CD4-positive, alpha-beta memory T cell (primary cell): ENCODE data around the gene FIGNL1. TPM values are rescaled to one million over a fixed set of nuclear protein-coding genes. Genes with fewer than 3 reads are reported as not detected.

ENCODE experiments used
- polyA plus RNA-seq, 2 donors: library from polyadenylated mRNA; unstranded; fragments of 300-500 nt; fragmentation: Illumina TruSeq; gene quantifications; one replicate each; pipeline ENCODE4 v1.2.3, GENCODE V29; 2021
- total RNA-seq, 2 experiments: library from RNA; stranded (reverse); gene quantifications; one replicate each; pipeline ENCODE4 v1.2.3, GENCODE V29; 2021

Gene FIGNL1
- total and polyA plus RNA-seq, 4 experiments from 2014 or later: 4.8 to 17.1 (median 14.2) TPM

Other genes starting within 250 kb of the FIGNL1 start
- gene IKZF1, start 145.6 kb downstream of the FIGNL1 start, total RNA-seq: 100 to 1,000 TPM; 474 to 479 TPM
- gene IKZF1, start 145.6 kb downstream of the FIGNL1 start, polyA plus RNA-seq: 100 to 1,000 TPM; 116 to 288 TPM
- not detected for gene DDC, start 115.1 kb upstream of the FIGNL1 start, total RNA-seq
- not detected for gene DDC, start 115.1 kb upstream of the FIGNL1 start, polyA plus RNA-seq